ENCODE measurements around the gene PPFIBP2.

DNA sequence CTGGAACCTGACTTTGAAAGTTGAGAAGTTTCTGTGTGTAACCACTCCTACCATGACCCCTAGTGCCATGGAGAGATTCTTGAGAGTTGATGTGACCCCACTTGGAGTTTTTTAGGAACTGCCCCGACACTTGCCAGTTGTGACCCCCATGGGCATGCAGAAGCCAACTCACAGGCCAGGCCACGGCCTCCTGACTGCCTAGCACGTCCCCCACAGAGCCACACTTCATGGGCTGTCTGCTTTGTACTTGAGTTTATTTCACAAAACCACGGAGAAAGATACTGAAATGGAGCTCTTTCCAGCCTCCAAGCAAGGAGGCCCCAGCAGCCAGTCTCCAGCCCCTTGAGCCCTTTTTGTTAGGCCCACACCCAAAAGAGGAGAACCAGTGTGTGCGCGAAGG is 151.1 kb downstream of the PPFIBP2 start:
- TF ChIP-seq, protein P1, sequence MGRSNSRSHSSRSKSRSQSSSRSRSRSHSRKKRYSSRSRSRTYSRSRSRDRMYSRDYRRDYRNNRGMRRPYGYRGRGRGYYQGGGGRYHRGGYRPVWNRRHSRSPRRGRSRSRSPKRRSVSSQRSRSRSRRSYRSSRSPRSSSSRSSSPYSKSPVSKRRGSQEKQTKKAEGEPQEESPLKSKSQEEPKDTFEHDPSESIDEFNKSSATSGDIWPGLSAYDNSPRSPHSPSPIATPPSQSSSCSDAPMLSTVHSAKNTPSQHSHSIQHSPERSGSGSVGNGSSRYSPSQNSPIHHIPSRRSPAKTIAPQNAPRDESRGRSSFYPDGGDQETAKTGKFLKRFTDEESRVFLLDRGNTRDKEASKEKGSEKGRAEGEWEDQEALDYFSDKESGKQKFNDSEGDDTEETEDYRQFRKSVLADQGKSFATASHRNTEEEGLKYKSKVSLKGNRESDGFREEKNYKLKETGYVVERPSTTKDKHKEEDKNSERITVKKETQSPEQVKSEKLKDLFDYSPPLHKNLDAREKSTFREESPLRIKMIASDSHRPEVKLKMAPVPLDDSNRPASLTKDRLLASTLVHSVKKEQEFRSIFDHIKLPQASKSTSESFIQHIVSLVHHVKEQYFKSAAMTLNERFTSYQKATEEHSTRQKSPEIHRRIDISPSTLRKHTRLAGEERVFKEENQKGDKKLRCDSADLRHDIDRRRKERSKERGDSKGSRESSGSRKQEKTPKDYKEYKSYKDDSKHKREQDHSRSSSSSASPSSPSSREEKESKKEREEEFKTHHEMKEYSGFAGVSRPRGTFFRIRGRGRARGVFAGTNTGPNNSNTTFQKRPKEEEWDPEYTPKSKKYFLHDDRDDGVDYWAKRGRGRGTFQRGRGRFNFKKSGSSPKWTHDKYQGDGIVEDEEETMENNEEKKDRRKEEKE (IDR thresholded peaks at IDR 0.05), result no peak
- no peak for TF ChIP-seq HDAC6 (IDR thresholded peaks at IDR 0.05; ENCODE audit: unreplicated experiment)

All from GM12878 (cell line).